Measurements from ENCODE around the gene PLK5.

PLK5 gene

DNA sequence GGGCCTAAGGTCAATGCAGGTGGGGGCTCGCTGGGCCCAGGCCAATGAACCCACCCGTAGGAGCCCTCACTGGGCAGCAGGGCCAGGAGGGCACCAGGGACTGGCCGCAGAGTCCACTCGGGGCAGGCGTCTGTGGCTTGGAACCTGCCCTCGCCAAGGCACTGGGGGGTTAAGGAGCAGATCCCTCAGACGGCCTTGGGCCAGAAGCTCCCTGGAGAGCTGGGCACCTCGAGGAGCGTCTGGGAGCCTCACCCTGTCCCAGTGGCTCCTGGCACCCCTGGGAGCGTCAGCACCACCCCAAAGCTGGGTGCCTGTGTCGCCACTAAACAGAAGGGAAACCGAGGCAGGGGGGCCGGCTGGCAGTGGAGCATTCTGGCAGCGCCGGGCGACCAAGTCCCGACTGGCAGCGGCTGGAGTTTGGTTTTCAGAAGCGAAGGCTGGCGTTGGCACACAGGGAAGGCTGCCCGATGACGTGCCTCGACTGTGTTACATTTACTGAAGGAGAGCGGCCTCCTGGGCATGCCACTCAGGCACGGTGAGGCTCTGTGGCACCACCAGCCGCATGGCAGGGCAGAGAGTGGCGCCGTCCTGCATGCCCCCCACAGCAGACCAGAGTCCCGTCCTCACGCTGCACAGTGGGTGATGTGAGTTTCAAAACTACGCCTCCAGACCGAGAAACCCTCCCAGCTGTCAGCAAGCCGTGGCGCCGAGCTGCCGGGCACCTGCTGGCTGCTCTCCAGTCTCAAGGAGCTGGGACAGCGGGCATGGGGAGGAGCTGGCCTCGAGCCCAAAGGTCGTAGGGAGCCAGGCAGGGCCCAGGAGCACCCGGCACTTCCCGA lies 53.4 kb downstream of the PLK5 start:
- no peak for DNase-seq (ENCODE audit: low read depth)

DNA sequence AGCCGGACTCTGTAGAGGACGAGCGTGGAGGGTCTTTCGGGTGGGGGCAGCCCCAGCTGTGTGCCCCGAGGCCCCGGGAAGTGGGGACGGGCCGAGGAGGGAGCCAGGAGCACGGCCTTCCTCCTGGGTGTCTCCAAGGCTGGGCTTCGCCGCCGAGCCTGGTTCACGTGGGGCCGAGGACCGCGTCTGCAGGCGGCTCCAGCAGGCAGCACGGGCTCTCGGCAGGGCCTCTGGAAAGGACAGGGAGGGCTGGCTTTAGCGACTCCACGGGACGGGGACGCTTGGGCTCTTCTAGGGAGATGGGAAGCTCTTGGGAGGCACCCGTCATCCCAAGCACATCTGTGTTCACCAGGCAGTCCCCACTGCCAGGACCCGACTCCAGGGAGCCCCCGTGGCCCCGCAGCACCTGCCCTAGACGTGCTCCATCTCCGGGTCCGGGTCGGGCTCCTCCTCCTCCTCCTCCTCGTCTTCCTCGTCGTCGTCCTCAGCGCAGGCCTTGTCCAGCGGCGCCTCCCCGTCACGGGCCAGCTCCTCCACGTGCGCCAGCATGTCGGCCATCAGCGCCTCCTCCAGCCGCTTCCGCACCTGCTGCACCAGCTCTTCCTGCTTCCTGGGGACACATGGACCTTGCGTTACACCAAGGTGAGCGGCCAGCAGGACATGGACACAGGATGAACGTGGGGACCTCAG lies 54.2 kb downstream of the PLK5 start:
- no peak for DNase-seq (ENCODE audit: low read depth)

DNA sequence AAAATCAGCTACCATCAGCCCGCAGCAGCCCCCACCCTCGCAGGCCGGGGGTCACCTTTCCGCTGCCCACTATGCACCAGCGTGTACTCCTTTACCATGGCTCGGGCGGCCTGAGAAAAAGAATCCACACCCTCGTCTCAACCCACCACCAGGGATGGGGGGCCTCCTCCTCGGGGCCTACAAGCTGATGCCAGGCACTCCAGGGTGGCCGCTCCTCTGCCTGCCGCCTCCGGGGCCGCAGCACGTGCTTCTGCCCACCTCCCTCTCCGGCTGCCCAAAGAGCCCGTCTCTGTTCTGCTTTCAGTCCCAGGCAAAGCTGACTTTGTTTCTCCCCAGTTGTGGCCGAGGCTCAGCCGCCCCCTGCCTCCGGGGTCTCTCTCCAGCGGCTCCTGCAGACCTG lies 55.3 kb downstream of the PLK5 start:
- no peak for DNase-seq (ENCODE audit: low read depth)

- DNase-seq (ENCODE audit: low read depth) = no peak
Measured at GRCh38 chr19:1580382-1580781, 56.5 kb downstream of the PLK5 start.

DNA sequence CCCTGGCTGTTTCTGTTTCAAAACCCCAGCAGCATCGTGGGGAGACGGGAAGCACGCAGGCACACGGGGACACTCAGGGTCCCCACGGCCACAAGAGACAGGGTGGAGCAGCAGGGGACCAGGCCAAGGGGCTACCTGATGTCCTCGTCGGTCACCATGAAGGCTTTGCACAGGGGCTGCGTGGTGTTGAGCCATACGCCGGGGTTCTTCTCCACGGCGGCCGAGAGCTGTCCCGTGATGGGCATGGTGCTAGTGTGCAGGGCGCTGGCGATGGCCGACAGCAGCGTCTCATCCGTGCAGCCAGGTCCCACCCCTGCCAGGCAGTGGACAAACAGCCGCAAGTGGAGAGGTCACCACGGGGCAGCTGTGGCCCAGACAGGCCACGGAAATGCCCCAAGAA lies 57.1 kb downstream of the PLK5 start:
- DNase-seq (ENCODE audit: low read depth) = no peak

- DNase-seq (ENCODE audit: low read depth) = no peak
Measured at GRCh38 chr19:1582201-1582600, 58.3 kb downstream of the PLK5 start.

- DNase-seq (ENCODE audit: low read depth) = no peak
Measured at GRCh38 chr19:1584500-1585242, 60.8 kb downstream of the PLK5 start.

DNA sequence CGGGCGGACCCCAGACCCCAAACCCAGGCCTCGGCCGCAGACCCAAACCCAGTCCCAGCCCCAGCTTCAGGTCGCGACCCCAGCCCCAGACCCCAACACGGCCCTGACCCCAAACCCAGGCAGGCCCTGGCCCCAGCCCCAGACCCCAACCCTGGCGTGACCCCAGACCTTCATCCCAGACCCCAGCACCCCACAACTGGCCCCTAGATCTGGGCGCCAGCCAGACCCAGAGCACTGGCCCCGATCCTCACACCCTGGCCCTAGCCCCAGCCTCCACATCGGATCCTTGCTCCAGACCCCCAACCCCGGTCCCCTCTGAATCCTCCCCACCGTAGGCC lies 61.3 kb downstream of the PLK5 start:
- DNase-seq (ENCODE audit: low read depth) = no peak
